GM12891 (cell line): Measurements from ENCODE around the gene TMEM106C.

Experiments used
- POLR2A ChIP-seq: IDR thresholded peaks from 2 replicates; pipeline ENCODE4 v1.6.1; 2011; ENCODE audit warnings: low read depth, low read length, control low read depth
- TAF1 ChIP-seq: IDR thresholded peaks from 2 replicates; pipeline ENCODE4 v1.6.1; 2011; ENCODE audit warnings: low read depth, low read length, control low read depth

DNA sequence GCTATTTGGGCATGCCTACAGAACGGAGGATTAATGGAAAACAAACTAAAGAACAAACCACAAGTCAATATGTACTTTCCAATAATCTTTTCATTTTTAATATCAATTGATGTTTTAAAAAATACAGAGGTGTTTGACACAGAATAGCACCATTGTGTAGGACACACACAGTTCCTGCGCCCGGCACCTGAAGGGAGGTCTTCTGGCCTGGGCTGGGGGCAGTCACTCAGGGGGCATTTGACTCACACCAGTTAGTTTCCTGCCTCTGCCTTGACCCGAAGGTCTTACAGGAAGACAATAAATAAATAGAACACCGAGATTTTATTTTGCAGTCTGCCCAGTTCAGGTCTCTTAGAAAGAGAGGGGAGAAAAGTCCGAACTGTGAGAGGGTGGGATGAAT, 9.5 kb downstream of the TMEM106C start:
- TF ChIP-seq TAF1 (no peak), POLR2A (no peak)
